Thymus (tissue), 11 donors: ENCODE measurements around the gene MRTFB. TPM values are rescaled to one million over a fixed set of nuclear protein-coding genes. Genes with fewer than 3 reads are reported as not detected.

Source experiments
- DNase-seq, 9 donors: peaks; one replicate each; pipeline ENCODE4 v3.0.0-alpha.2; 2013; ENCODE audit warnings: low spot score in 9 of 9, low read depth in 6 of 9, missing footprints in 1 of 9
- H3K27ac ChIP-seq, 2 donors: one replicate each; pipeline ENCODE4 v1.5.1; 2013; ENCODE audit warnings: control low read depth in 1 of 2, low read depth in 1 of 2, low read length in 1 of 2, mild to moderate bottlenecking in 1 of 2, moderate library complexity in 1 of 2
- H3K27me3 ChIP-seq, 2 donors: one replicate each; pipeline ENCODE4 v1.5.1; 2013; ENCODE audit warnings: low read length in 1 of 2; ENCODE audit not compliant: control insufficient read depth in 2 of 2, insufficient read depth in 1 of 2
- H3K36me3 ChIP-seq, 2 donors: one replicate each; pipeline ENCODE4 v1.5.1; 2013; ENCODE audit warnings: low read length in 1 of 2, mild to moderate bottlenecking in 1 of 2, moderate library complexity in 1 of 2; ENCODE audit not compliant: control insufficient read depth in 2 of 2, insufficient read depth in 2 of 2
- H3K4me1 ChIP-seq, 2 donors: one replicate each; pipeline ENCODE4 v1.5.1; 2013; ENCODE audit warnings: low read length in 2 of 2; ENCODE audit not compliant: control insufficient read depth in 2 of 2, insufficient read depth in 2 of 2
- H3K4me3 ChIP-seq, 2 donors: one replicate each; pipeline ENCODE4 v1.5.1; 2013; ENCODE audit warnings: low read length in 2 of 2, control low read depth in 1 of 2, mild to moderate bottlenecking in 1 of 2
- H3K9me3 ChIP-seq, 2 donors: one replicate each; pipeline ENCODE4 v1.5.1; 2013; ENCODE audit warnings: low read length in 1 of 2, mild to moderate bottlenecking in 1 of 2; ENCODE audit not compliant: control insufficient read depth in 2 of 2, insufficient read depth in 1 of 2
- WGBS: extraction: QIAGEN DNeasy Blood & Tissue Kit; methylation state at CpG from one replicate; pipeline ENCODE4 v1.1.7; 2013; 5-methylcytosine and 5-hydroxymethylcytosine counted together
- polyA plus RNA-seq: library from polyadenylated mRNA; stranded (reverse); fragments of 200-250 nt; gene quantifications from one replicate; pipeline ENCODE4 v1.2.3, GENCODE V29; 2013
- total RNA-seq: library from RNA; stranded (reverse); fragments of 120-200 nt; gene quantifications from one replicate; pipeline ENCODE4 v1.2.4, GENCODE V29; 2013
- donor health status: healthy.

MRTFB gene
- total and polyA plus RNA-seq, 2 donors = 8.3 to 10.7 TPM

- DNase-seq = peak in 2 of 9 donors; percentile 27 to 51
- peak overlapping the region in 1 of 2 donors; percentile 42 for H3K27ac ChIP-seq
- H3K4me1 ChIP-seq = peaks cover 7 to 19% of the 10 kb centered on the region in 2 donors
- WGBS = 40% methylated on average over 31 of the region's 31 CpGs
- H3K4me3 ChIP-seq = peak overlapping the region; percentile 43 to 94
- H3K9me3 ChIP-seq = peaks cover 2 to 7% of the 10 kb centered on the region in 2 donors
- H3K27me3 ChIP-seq = no peaks in the 10 kb centered on the region
- H3K36me3 ChIP-seq = no peaks in the 10 kb centered on the region
These were observed 215.5 kb downstream of the MRTFB start for GRCh38 chr16:14286368-14287230.

GRCh38 chr16:14289692-14290340, 218.7 kb downstream of the MRTFB start:
- DNase-seq = no peak
- peaks cover 2 to 7% of the 10 kb centered on the region in 2 donors for H3K9me3 ChIP-seq
- H3K27ac ChIP-seq = no peak overlapping the region
- 55% methylated on average over 9 of the region's 9 CpGs for WGBS
- H3K4me3 ChIP-seq = no peak overlapping the region
- H3K4me1 ChIP-seq = peaks cover 0 to 9% of the 10 kb centered on the region in 2 donors
- no peaks in the 10 kb centered on the region for H3K27me3 ChIP-seq
- no peaks in the 10 kb centered on the region for H3K36me3 ChIP-seq

- H3K36me3 ChIP-seq = no peaks in the 10 kb centered on the region
- no peak for DNase-seq
- WGBS = 95% methylated on average over 8 of the region's 8 CpGs
These were observed 220.2 kb downstream of the MRTFB start for GRCh38 chr16:14291286-14291685.

GRCh38 chr16:14292051-14292825, 221.1 kb downstream of the MRTFB start:
- Histone ChIP-seq H3K4me1 (no peaks in the 10 kb centered on the region), H3K9me3 (peaks cover 2 to 7% of the 10 kb centered on the region in 2 donors), H3K36me3 (no peaks in the 10 kb centered on the region), H3K27ac (no peak overlapping the region), H3K4me3 (no peak overlapping the region), H3K27me3 (no peaks in the 10 kb centered on the region)
- no peak for DNase-seq
- WGBS = 96% methylated on average over 10 of the region's 10 CpGs

More at GRCh38 chr16:14291286-14291685, 220.2 kb downstream of the MRTFB start:
- H3K4me1 ChIP-seq = peaks cover 0 to 4% of the 10 kb centered on the region in 2 donors
- H3K9me3 ChIP-seq = peaks cover 2 to 7% of the 10 kb centered on the region in 2 donors
- no peaks in the 10 kb centered on the region for H3K27me3 ChIP-seq
- H3K4me3 ChIP-seq = no peak overlapping the region
- H3K27ac ChIP-seq = no peak overlapping the region

- Histone ChIP-seq H3K9me3 (no peaks in the 10 kb centered on the region), H3K4me1 (peaks cover 3 to 10% of the 10 kb centered on the region in 2 donors), H3K27ac (no peak overlapping the region), H3K4me3 (no peak overlapping the region), H3K27me3 (peaks cover 0 to 6% of the 10 kb centered on the region in 2 donors), H3K36me3 (no peaks in the 10 kb centered on the region)
- no peak for DNase-seq
- 98% methylated on average over 3 of the region's 3 CpGs for WGBS
These were observed 225.5 kb downstream of the MRTFB start for GRCh38 chr16:14296663-14297062.

GRCh38 chr16:14298374-14299122, 227.4 kb downstream of the MRTFB start:
- no peak overlapping the region for H3K4me3 ChIP-seq
- 97% methylated on average over 24 of the region's 24 CpGs for WGBS
- no peak overlapping the region for H3K27ac ChIP-seq
- H3K27me3 ChIP-seq = peaks cover 0 to 23% of the 10 kb centered on the region in 2 donors
- H3K4me1 ChIP-seq = peaks cover 3 to 18% of the 10 kb centered on the region in 2 donors
- H3K36me3 ChIP-seq = no peaks in the 10 kb centered on the region
- no peaks in the 10 kb centered on the region for H3K9me3 ChIP-seq
- no peak for DNase-seq

- Histone ChIP-seq H3K36me3 (no peaks in the 10 kb centered on the region), H3K27me3 (peaks cover 0 to 32% of the 10 kb centered on the region in 2 donors), H3K27ac (no peak overlapping the region), H3K4me3 (peak overlapping the region in 1 of 2 donors; percentile 94), H3K4me1 (peaks cover 22 to 35% of the 10 kb centered on the region in 2 donors), H3K9me3 (no peaks in the 10 kb centered on the region)
- WGBS = 33% methylated on average over 12 of the region's 12 CpGs
- peak in 3 of 9 donors; percentile 56 to 71 (median 56) for DNase-seq
These were observed 229.6 kb downstream of the MRTFB start for GRCh38 chr16:14300705-14301168.
